ENCODE measurements around the gene EGFR.
"Not testable (repeated sequence)": the region's sequence is repeated elsewhere in the genome, so short reads cannot be mapped to it uniquely, and the experiment has no call there.

The EGFR gene

DNA sequence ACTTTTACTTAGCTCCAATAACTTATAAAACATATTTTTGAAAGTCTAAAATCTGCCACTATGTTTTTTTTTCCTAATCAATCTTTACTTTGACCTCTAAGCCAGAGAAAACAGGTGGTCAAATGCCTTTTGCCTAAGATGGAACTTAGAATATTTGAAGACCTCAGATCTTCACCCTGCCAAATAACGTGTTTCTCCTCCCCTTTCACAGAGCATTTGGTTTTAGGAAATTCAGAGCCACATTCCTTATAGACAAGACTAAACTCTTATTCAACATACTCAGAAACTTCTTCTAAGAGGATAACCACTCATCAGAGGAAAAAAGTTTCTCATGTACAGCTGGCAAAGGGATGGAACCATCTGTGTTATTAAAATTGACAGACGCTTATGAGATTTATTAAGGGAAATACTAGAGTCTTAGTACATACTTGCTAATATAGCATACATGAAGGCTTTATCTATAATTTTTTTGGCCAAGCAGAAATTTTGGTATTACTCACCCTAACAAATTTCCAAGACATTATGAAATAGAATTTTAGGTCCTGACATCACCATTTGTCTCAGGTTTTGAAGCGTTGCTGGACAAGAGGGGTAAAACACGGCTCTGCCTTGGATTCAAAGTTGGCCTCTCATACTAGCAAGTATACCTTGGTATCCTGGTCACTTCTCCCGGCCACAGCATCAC lies 2.6 kb upstream of the EGFR start:
- no peak for DNase-seq

DNA sequence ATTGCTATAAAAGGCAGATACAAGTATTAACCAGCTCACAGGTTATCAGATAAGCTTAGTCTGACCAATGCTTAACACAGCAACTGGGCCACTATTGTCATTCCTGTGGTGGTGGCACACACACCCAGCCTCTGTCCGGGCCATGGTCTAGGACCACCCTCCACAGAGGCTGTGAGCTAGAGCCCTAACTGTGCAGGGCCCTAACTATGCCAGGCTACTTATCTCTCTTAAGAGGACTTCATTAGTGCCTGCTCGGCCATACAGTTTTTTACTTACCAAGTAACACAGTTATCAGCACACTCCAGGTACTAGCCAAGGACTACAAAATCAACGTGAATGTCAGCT lies 2.1 kb upstream of the EGFR start:
- DNase-seq: no peak

DNA sequence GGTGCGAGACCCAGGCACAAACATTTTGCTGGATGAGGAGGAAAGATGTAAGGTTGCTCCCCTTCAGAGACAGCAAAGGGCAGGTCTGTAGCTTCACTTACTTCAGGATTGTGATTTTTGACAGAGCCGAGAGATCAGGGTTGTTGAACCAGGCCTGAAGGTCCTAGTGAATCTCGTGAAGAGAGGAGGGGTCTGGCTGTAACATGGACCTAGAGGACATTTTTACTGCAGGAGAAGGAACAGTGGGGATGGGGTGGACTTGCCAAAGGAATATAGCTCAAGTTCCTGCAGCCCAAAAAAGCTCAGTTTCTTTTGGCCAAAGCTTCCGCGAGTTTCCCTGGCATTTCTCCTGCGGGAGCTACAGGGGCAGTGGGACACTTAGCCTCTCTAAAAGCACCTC lies 976 bp upstream of the EGFR start:
- DNase-seq: no peak

- no peak for DNase-seq
Observed at GRCh38 chr7:55019191-55019690, 424 bp downstream of the EGFR start.

- no peak for DNase-seq
Observed at GRCh38 chr7:55019691-55020465, 1.1 kb downstream of the EGFR start.

- DNase-seq: no peak
Observed at GRCh38 chr7:55020466-55020871, 1.7 kb downstream of the EGFR start.

GRCh38 chr7:55021053-55021452 lies 2.2 kb downstream of the EGFR start:
- DNase-seq: no peak

GRCh38 chr7:55022002-55022985 lies 3.5 kb downstream of the EGFR start:
- no peak for DNase-seq

DNA sequence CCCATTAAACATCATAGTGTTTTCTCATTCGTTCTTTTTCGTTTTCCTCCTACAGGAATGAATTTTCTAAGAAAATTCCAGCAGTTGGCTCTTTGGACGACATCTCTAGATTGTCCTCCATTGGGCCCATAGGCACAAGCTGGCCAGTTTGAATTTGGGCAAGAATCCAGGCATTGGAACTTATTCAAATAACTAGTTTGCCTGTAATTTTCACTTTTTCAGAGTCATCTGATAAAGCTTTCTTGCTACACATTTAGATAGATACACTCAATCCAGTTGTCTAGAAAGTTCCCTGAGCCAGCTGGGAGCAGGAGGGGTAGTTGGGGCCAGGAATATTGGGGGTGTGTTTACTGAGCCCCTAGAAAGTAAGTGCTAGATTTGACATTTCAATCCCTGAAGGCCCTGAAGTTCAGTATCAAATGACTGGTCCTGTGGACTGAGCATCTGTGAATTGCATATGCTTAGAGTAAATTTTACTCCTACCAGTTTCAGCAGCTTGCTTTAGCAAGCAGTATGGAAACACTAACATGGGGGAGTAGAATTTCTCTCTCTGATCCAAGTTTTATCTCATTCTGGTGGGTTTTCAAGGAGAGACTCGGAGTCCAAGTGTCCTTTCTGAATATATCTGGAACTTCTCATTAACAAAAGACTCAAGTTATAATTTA lies 5.2 kb downstream of the EGFR start:
- DNase-seq: no peak

DNA sequence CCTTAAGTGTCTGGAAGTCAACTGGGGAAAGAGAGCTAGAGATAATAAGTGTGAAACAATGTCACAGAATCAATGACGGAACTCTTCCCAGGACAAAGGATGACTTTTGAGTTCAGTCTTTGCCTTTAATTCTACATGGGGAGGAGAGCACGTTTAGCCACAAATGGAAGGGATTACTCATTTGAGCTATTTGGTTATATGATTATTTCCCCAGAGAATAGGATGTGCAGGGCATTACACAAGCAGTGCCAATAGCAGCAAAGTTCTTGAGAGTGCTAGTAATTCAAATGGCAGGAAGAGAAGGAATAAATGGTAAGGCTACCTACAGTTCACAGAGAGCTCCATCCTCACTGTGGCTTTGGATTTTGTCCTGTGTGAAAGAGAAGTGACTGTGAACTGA lies 6.0 kb downstream of the EGFR start:
- no peak for DNase-seq

DNA sequence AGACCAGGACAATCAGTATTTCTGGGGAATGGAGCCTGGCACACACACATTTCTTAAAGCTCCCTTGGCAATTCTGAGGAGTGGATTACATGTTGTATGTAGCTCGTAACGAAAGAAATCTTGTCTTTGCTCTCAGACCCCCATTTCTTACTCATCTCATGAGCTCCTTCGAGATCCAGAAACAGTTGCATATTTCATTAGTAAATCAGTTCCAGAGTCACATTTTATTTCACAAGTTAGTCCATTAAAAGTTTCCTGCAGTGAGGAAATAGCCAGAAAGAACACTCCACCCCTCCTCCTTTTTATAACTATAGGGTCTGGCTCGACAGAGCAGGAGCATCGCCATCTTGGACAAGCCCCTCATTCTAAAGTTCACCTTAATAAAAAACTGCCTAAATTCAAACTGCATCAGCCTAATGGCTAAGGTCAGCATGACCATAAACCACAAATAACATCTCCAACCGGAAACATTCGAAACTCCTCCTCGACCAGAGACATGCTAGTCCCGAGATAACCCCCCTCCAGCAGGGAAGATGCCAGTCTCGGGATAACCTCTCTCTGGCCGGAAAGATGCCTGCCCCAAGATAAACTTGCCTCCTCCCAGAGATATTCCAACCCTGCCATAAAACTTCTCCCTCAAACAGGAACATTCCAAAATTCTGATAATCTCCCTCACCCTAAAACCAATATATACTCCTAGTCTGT lies 7.4 kb downstream of the EGFR start:
- DNase-seq: no peak

- no peak for DNase-seq
Observed at GRCh38 chr7:55026867-55027490, 8.2 kb downstream of the EGFR start.

- no peak for DNase-seq
Observed at GRCh38 chr7:55028011-55028410, 9.2 kb downstream of the EGFR start.

DNA sequence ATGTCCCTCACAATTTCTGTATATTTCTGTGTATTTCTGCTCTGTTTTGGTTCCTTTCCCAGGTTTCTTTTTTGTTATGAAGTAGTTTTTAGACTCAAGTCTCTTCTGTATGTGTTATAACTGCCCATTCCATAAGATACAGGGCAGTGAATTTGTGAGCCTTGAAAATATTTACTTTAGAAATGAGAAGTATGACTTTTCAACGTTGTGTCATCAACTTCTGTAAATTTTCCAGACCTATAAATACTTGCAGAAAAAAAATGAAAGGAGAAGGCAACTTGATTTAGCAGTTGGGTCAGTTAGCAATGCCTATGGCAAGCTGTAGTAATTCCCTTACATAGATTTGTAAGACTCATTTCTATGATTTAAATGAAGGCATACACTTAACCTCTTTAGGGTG lies 11.5 kb downstream of the EGFR start:
- no peak for DNase-seq

DNA sequence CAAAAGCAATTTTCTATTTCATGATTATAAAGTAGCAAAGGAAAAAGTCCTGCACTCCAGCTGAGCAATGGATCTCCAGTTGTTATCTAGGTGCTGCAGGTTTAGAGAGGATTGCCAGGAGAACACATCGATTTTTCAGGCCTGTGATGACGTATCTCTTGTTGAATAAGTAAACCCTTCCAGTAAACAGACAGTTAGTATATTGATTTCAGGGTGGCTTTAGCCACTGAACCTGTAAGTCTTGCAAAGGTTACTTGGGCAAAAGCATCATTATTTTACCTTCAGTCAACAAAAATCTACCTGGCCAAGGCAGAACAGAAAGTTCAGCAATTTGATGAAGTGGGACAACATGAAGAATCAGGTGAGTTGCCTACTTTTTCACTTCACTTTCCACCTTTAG lies 12.3 kb downstream of the EGFR start:
- no peak for DNase-seq

DNA sequence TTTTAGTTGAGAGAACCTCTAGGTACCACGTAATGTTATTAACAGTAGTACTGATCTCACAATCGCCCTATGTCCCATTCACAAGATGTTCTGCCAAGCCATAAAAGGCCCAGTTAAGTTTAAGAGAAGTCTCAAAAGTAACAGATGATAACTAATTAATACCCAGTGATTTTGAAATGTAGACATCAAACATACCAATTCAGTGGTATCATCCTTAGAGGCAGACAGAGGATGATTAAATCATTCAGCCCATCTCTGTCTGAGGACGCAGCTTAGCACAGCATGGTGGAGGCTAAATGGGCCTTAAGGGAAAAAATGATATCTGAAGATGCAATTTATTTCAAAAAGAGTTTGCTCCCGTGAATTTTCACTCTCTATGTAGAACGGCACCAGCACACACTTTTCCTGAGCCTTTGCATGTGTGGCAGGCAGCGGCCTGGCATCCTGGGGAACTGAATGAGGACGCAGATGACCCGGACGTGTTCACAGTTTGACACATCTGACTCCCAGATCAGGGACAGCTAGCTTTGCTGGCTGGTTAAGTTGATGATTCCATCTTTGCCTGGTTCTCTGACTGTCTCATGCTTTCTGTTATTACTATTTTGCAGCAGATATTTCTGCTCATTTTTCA lies 13.4 kb downstream of the EGFR start:
- DNase-seq: no peak

- DNase-seq: no peak
Observed at GRCh38 chr7:55033236-55033846, 14.5 kb downstream of the EGFR start.

DNA sequence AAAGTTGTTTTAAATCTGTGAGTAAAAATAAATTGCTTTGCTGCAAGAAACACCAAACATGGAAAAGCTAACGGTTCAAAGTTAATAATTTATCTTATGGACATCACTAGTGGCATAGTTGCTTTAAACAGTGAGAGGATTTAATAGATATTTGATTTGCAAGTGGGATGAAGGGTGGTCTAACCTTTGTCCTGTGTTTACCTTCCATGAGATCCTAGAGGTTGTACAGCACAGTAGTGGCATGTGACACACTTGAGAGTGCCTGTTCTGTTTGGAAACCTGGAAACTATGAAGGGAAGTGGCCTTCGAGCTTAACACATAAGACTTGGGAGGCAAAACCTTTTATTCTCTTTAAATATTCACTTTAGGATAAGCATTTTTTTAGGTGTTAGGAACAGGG lies 16.0 kb downstream of the EGFR start:
- no peak for DNase-seq

DNA sequence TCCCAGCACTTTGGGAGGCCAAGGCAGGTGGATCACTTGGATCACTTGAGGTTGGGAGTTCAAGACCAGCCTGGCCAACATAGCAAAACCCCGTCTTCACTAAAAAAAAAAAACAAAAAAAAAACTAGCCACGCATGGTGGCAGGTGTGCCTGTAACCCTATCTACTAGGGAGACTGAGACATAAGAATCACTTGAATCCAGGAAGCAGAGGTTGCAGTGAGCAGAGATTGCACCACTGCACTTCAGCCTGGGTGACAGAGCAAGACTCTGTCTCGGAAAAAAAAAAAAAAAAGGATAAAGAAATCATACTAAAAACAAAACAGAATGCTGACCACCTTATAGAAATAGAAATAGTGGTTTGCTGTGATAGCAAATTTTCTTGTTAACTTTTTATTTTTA lies 16.6 kb downstream of the EGFR start:
- not testable (repeated sequence) for DNase-seq

- no peak for DNase-seq
Observed at GRCh38 chr7:55036950-55037736, 18.3 kb downstream of the EGFR start.

Data from NCI-H446 (cell line).